Ishikawa (cell line): Measurements from ENCODE around the gene GET4.

Source experiments
- CEBPB ChIP-seq: IDR thresholded peaks from 2 replicates; pipeline ENCODE4 v1.6.1; 2012
- CREB1 ChIP-seq: IDR thresholded peaks from 2 replicates; pipeline ENCODE4 v1.6.1; 2012; ENCODE audit warnings: low read depth
- EGR1 ChIP-seq: IDR thresholded peaks from 2 replicates; pipeline ENCODE4 v1.6.1; 2012
- EP300 ChIP-seq: IDR thresholded peaks from 2 replicates; pipeline ENCODE4 v1.6.1; 2012; ENCODE audit warnings: borderline replicate concordance
- FOXM1 ChIP-seq: IDR thresholded peaks from 2 replicates; pipeline ENCODE4 v1.6.1; 2012; ENCODE audit warnings: low read depth, borderline replicate concordance
- MAX ChIP-seq: IDR thresholded peaks from 2 replicates; pipeline ENCODE4 v1.6.1; 2012
- NFIC ChIP-seq: IDR thresholded peaks from 2 replicates; pipeline ENCODE4 v1.6.1; 2012
- RAD21 ChIP-seq: IDR thresholded peaks from 2 replicates; pipeline ENCODE4 v1.6.1; 2012; ENCODE audit warnings: low read depth
- TAF1 ChIP-seq: IDR thresholded peaks from 2 replicates; pipeline ENCODE4 v1.6.1; 2012; ENCODE audit warnings: low read depth, mild to moderate bottlenecking
- TCF12 ChIP-seq: IDR thresholded peaks from 2 replicates; pipeline ENCODE4 v1.6.1; 2012; ENCODE audit warnings: low read depth
- TEAD4 ChIP-seq: IDR thresholded peaks from 2 replicates; pipeline ENCODE4 v1.6.1; 2012
- USF1 ChIP-seq: IDR thresholded peaks from 2 replicates; pipeline ENCODE4 v1.6.1; 2012
- YY1 ChIP-seq: IDR thresholded peaks from 2 replicates; pipeline ENCODE4 v1.6.1; 2012; ENCODE audit warnings: low read depth
- ZBTB7A ChIP-seq: IDR thresholded peaks from 2 replicates; pipeline ENCODE4 v1.6.1; 2012; ENCODE audit warnings: low read depth
- TF ChIP-seq, protein P1 (sequence below): IDR thresholded peaks from 2 replicates; pipeline ENCODE4 v1.6.1; 2012; ENCODE audit warnings: low read depth, mild to moderate bottlenecking

The GET4 gene

GRCh38 chr7:841943-842342 is 34.4 kb upstream of the GET4 start:
- no peak for TF ChIP-seq CREB1
- no peak for TF ChIP-seq TEAD4
- no peak for TF ChIP-seq MAX
- no peak for TF ChIP-seq RAD21
- no peak for TF ChIP-seq EGR1
- TF ChIP-seq TAF1: no peak
- TF ChIP-seq ZBTB7A: no peak
- no peak for TF ChIP-seq USF1
- TF ChIP-seq YY1: no peak
- TF ChIP-seq, protein P1, sequence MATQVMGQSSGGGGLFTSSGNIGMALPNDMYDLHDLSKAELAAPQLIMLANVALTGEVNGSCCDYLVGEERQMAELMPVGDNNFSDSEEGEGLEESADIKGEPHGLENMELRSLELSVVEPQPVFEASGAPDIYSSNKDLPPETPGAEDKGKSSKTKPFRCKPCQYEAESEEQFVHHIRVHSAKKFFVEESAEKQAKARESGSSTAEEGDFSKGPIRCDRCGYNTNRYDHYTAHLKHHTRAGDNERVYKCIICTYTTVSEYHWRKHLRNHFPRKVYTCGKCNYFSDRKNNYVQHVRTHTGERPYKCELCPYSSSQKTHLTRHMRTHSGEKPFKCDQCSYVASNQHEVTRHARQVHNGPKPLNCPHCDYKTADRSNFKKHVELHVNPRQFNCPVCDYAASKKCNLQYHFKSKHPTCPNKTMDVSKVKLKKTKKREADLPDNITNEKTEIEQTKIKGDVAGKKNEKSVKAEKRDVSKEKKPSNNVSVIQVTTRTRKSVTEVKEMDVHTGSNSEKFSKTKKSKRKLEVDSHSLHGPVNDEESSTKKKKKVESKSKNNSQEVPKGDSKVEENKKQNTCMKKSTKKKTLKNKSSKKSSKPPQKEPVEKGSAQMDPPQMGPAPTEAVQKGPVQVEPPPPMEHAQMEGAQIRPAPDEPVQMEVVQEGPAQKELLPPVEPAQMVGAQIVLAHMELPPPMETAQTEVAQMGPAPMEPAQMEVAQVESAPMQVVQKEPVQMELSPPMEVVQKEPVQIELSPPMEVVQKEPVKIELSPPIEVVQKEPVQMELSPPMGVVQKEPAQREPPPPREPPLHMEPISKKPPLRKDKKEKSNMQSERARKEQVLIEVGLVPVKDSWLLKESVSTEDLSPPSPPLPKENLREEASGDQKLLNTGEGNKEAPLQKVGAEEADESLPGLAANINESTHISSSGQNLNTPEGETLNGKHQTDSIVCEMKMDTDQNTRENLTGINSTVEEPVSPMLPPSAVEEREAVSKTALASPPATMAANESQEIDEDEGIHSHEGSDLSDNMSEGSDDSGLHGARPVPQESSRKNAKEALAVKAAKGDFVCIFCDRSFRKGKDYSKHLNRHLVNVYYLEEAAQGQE: no peak
- no peak for TF ChIP-seq FOXM1
- TF ChIP-seq EP300: no peak
- TF ChIP-seq TCF12: no peak
- TF ChIP-seq NFIC: no peak

- TF ChIP-seq TCF12 (no peak), FOXM1 (no peak), NFIC (no peak), ZBTB7A (no peak)
- TF ChIP-seq, protein P1: no peak
Measured at GRCh38 chr7:842431-843031, 33.8 kb upstream of the GET4 start.

GRCh38 chr7:843230-843629 is 33.1 kb upstream of the GET4 start:
- no peak for TF ChIP-seq MAX
- no peak for TF ChIP-seq RAD21

DNA sequence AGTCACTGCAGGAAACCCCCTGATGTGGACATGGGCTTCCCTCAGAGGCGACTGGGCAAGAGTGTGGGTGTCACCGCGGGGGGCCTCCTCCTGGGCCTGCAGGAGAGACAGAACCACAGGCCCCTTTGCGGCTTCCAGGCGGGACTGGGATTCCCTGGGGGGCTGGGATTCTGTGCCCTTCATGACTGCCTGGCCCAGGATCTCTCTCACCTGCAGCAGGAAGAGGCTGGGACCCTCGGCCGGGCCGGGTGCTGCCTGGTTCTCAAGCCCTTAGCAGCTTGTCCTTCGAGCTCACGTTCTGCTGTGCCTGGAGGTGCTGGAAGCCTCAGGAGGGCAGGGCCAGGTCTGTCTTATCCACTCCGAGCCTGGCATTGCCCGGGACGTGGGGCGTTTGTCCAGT is 32.3 kb upstream of the GET4 start:
- no peak for TF ChIP-seq EP300
- TF ChIP-seq, protein P1: no peak

GRCh38 chr7:844514-844913 is 31.8 kb upstream of the GET4 start:
- no peak for TF ChIP-seq EP300

DNA sequence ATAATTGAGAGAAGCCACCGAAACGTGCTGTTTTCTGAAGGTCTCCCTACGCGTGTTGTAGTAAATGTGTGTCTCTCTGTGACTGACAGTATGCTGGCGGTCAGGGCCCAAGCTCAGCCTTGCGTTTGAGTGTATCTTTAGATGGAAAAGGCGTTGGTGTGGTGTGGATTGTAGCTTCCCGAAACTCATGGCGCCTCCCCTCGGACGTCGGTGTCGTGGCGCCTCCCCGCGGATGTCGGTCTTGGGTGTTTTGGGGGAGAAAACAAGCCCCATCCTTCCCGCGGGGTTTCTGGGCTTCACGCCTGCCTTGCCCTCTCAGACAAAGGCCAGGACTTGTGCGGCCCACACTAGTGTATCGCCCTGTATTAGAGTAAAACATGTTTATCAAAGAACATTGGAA is 31.3 kb upstream of the GET4 start:
- no peak for TF ChIP-seq CREB1
- no peak for TF ChIP-seq EP300
- no peak for TF ChIP-seq CEBPB
- TF ChIP-seq TEAD4: no peak
- no peak for TF ChIP-seq USF1
- no peak for TF ChIP-seq MAX
- no peak for TF ChIP-seq NFIC
- no peak for TF ChIP-seq ZBTB7A
- no peak for TF ChIP-seq YY1
- TF ChIP-seq FOXM1: no peak
- no peak for TF ChIP-seq RAD21
- TF ChIP-seq, protein P1: no peak
- TF ChIP-seq EGR1: no peak
- no peak for TF ChIP-seq TCF12
- TF ChIP-seq TAF1: no peak
